PC-9 (cell line): ENCODE data around the gene CCN6.

Experiments
- CTCF ChIP-seq: fragments of 200-600 bp; sonication (generic); conservative IDR thresholded peaks from 2 replicates; pipeline ENCODE4 v1.6.1; 2017; ENCODE audit warnings: mixed run types, antibody characterized with exemption, mild to moderate bottlenecking, moderate library complexity
- EZH2 ChIP-seq: fragments of 200-600 bp; sonication (generic); IDR thresholded peaks from 2 replicates; pipeline ENCODE4 v1.8.0; 2017; ENCODE audit warnings: antibody characterized with exemption, low read depth

GRCh38 chr6:112031960-112032359 is 21.9 kb upstream of the CCN6 start:
- TF ChIP-seq CTCF (no peak), EZH2 (no peak)
